Left renal cortex interstitium (tissue), 4 donors: ENCODE measurements around the gene PLA2G4E. TPM values are rescaled to one million over a fixed set of nuclear protein-coding genes. Genes with fewer than 3 reads are reported as not detected.

Source experiments
- DNase-seq, 4 donors: peaks; one replicate each; pipeline ENCODE4 v3.0.0-alpha.2; 2013; ENCODE audit warnings: low read depth in 4 of 4, low spot score in 2 of 4, missing footprints in 1 of 4
- polyA plus RNA-seq, 4 donors: library from polyadenylated mRNA; unstranded; fragments of 120-200 nt; gene quantifications; one replicate each; pipeline ENCODE4 v1.2.1, GENCODE V29; 2013; ENCODE audit not compliant: insufficient read length in 4 of 4

The PLA2G4E gene
- polyA plus RNA-seq, 4 donors, result 0.03 TPM; not detected in 3

DNA sequence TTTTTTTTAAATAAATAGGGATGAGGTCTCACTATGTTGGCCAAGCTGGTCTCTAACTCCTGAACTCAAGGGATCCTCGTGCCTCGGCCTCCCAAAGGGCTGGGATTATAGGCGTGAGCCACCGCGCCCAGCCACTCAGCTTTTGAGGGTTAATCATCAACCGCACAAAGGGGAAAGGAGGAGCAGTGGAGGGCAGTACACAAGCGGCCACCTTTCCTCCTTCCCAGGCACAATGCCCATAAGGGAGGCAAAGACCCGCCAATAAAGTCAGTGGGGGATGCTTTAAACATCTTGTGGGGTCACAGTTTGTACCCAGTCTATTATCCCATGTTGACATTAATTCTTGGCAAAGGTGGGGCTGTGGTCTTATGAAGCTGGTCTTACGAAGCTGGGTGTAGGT is 80.9 kb downstream of the PLA2G4E start:
- no peak for DNase-seq

DNA sequence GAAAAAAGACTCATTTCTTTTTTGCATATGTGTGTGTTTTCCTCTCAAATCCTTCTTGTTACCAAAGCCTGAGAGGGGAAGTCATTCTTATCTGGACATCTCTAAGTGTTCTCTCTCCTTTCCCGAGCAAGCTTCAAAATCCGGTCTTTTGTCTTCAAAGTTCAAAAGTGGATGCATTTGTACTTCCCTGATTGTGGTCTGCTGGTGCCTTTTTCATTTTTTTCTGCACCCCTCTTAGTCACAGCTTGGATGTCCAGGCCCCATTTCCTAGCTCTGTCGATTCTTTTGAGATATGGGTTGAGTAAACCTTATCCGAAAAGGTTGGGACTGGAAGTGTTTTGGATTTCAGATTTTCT is 83.3 kb downstream of the PLA2G4E start:
- DNase-seq, result no peak

GRCh38 chr15:41936649-41937567 is 83.9 kb downstream of the PLA2G4E start:
- DNase-seq, result no peak

DNA sequence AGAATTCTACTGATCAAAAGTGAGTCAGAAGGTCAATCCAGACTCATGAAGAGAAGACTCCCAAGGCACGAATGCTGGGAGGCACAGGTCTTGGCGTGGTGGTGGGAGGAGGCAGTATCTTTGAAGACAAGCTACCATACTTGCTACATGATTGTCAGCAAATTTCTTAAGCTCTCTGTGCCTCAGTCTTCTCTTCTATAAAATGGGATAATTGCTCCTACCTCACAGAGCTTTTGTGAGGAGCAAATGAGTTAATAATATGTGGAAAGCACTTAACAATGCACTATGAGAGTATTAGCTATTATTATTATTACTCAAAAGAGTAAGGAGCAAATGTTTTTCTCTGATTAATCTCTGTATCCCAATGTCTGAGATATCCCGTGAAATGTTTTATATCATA is 84.7 kb downstream of the PLA2G4E start:
- no peak for DNase-seq

- no peak for DNase-seq
Measured at GRCh38 chr15:41935566-41936020, 85.2 kb downstream of the PLA2G4E start.

GRCh38 chr15:41934843-41935242 is 86.0 kb downstream of the PLA2G4E start:
- no peak for DNase-seq

GRCh38 chr15:41933771-41934170 is 87.1 kb downstream of the PLA2G4E start:
- DNase-seq, result no peak

- no peak for DNase-seq
Measured at GRCh38 chr15:41933326-41933725, 87.5 kb downstream of the PLA2G4E start.

DNA sequence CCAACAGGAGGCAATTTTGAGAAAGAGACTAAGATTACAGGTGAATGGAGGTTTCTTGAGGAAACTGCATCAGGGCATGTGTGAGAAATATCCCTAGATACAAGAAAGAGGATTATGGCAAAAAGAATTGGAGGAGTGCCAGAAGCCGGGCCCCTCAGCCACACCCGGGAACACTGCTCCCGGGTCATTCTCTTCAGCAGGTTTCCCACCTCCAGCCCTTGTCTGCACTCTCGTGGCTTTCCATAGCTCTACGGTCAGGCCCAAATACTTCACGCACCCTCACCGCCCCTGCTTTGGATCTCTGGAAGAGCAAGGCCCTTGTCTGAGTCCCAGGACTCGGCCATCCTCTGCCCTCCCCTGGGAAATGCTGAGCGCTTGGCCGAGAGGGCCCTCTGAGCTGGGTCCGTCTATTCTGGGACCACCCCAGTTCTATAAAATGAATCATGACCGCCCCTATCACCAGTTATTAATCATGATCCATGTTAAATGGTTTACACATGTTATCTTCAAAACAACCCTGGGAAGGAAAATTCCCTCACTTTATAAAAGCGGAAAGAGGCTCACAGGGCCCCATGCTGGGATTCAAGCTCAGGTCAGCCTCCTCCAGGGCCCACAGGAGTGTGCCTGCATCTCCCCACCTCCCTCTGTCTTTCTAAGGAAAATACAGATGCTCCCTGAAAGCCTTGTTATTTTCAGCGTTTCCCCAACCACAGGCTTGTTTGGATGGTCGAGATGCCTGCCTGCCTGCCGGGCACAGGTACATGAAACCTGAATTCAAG is 88.1 kb downstream of the PLA2G4E start:
- DNase-seq, result no peak

DNA sequence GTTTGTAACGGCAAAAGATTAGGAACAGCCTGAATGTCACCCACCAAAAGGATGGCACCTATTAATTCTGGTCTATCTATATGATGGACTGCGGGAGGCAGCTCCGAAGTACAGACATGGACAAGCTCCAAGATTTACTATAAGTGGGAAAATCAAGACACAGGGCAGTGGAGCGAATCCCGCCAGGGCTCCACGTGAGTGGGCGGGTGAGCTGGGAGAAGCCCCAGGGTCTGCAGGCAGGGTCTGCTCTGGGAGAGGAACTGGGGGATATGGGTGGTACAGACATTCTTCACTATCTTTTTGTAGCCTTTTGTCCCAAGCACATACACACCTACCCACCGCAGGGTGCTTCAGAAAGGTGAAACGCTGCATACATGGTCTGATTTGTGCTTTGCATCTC is 88.7 kb downstream of the PLA2G4E start:
- DNase-seq, result no peak

Other genes with a start within 250 kb of the PLA2G4E start
- 10 to 100 TPM; 10.7 to 23.3 (median 14.8) TPM for gene MAPKBP1, start 246.6 kb downstream of the PLA2G4E start, polyA plus RNA-seq
- gene JMJD7, start 192.9 kb downstream of the PLA2G4E start, polyA plus RNA-seq, result 10 to 100 TPM in 3 of 4 donors, 1 to 10 TPM in 1; 8.9 to 20.2 (median 13.4) TPM
- 10 to 100 TPM in 2 of 4 donors, 1 to 10 TPM in 2; 5.4 to 21.3 (median 12.9) TPM for gene PLA2G4B, start 182.2 kb downstream of the PLA2G4E start, polyA plus RNA-seq
- 1 to 10 TPM; 2.2 to 4.9 (median 3.0) TPM for gene SPTBN5, start 127.0 kb downstream of the PLA2G4E start, polyA plus RNA-seq
- 10 to 100 TPM; 16.6 to 18.2 (median 17.1) TPM for gene EHD4, start 48.5 kb downstream of the PLA2G4E start, polyA plus RNA-seq
- gene PLA2G4D, start 73.5 kb upstream of the PLA2G4E start, polyA plus RNA-seq, result under 1 TPM in 3 of 4 donors, not detected in 1; 0.08 to 0.13 (median 0.08) TPM
- 10 to 100 TPM; 20.2 to 40.9 (median 29.1) TPM for gene PLA2G4F, start 135.6 kb upstream of the PLA2G4E start, polyA plus RNA-seq
- 10 to 100 TPM; 54.2 to 87.2 (median 69.1) TPM for gene VPS39, start 187.3 kb upstream of the PLA2G4E start, polyA plus RNA-seq